ENCODE data around the gene RXFP4.
"Not testable (repeated sequence)": the region's sequence is repeated elsewhere in the genome, so short reads cannot be mapped to it uniquely, and the experiment has no call there.

Gene RXFP4

DNA sequence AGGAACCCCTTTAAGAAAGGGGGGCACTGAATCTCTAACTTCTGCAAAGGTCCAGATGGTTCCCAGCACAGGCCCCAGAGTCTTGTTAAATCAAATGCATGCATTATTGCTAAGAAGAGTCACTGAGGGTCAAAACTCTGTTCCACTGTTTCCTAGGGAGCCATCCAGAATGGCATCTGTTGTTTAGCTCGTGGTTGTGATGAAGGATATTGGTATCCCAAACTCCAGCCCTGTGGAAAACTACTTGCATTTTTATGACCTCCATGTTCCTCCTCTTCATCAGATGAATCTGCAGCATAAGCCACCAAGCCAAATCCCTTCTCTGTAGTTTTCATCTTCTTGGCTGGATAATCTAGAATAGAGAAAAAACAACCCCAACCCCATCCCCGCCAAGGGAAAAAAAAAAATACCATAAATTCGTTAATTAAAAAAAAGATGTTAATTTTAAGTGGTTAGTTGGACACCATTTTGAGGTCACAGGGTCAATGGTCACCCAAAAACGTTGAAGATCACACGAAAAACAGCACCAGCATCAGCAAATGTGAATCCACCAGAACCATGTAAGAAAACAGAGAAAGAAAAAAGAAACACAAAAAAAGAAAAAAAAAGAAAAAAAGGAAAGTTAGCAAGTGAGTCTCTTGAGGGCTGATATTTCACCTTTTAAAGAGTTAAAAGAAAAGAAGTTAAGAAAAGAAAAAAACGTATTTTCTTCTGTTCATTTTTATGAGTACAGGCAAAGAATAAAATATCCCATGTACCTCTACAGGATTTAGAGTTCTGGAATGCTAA lies 27.3 kb upstream of the RXFP4 start:
- no peak for DNase-seq (ENCODE audit: low spot score)
- TF ChIP-seq, protein P1, sequence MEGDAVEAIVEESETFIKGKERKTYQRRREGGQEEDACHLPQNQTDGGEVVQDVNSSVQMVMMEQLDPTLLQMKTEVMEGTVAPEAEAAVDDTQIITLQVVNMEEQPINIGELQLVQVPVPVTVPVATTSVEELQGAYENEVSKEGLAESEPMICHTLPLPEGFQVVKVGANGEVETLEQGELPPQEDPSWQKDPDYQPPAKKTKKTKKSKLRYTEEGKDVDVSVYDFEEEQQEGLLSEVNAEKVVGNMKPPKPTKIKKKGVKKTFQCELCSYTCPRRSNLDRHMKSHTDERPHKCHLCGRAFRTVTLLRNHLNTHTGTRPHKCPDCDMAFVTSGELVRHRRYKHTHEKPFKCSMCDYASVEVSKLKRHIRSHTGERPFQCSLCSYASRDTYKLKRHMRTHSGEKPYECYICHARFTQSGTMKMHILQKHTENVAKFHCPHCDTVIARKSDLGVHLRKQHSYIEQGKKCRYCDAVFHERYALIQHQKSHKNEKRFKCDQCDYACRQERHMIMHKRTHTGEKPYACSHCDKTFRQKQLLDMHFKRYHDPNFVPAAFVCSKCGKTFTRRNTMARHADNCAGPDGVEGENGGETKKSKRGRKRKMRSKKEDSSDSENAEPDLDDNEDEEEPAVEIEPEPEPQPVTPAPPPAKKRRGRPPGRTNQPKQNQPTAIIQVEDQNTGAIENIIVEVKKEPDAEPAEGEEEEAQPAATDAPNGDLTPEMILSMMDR (IDR thresholded peaks at IDR 0.05; ENCODE audit: extremely low read depth, missing control alignments): no peak

DNA sequence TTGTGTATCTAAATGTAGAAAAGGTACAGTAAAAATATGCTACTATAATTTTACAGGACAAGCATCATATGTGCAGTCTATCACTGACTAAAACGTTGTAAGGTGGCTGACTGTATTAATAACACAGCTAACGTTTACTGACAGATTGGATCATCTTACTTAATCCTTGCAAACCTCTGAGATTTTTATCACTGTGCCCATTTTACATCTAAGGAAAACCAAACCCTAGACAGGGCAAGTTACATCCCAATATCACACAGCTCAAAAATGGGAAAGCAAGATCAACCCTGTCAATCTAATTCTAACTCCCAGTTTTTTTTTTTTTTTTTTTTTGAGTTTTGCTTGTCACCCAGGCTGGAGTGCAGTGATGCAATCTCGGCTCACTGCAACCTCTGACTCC lies 22.8 kb upstream of the RXFP4 start:
- TF ChIP-seq, protein P1 (IDR thresholded peaks at IDR 0.05; ENCODE audit: extremely low read depth, missing control alignments): no peak
- no peak for DNase-seq (ENCODE audit: low spot score)

DNA sequence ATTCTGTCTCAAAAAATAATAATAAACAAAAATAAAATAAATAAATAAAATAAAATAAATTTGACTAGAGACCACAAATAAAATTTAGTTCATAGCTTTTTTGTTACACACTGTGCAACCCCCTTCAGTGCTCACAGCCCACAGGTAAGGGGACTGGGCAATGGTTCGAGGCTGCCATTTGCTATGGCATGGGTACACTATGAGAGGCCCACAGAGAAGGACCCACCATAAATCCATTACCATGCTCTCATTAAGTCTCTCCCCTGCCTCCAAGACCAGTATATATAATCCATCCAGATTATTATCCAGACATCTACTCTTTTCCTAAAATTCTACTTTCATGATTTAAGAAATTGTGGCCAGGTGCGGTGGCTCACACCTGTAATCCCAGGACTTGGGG lies 21.6 kb upstream of the RXFP4 start:
- TF ChIP-seq, protein P1 (IDR thresholded peaks at IDR 0.05; ENCODE audit: extremely low read depth, missing control alignments): no peak
- DNase-seq (ENCODE audit: low spot score): no peak

DNA sequence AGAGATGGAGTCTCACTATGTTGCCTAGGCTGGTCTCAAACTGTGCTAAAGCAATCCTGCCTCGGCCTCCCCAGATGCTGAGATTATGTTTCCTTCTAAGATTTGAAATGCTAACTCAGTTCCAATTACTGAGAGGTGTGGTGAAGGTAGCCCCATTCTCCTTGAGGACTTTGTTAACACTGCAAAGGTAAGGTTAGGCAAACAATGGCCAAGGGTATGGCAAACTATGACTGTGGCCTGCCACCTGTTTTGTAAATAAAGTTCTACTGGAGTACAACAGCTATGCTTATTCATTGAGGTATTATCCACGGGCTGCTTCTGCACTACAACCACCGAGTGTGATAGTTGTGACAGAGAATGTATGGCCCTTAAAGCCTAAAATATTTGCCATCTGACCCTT lies 20.7 kb upstream of the RXFP4 start:
- DNase-seq (ENCODE audit: low spot score): no peak
- TF ChIP-seq, protein P1 (IDR thresholded peaks at IDR 0.05; ENCODE audit: extremely low read depth, missing control alignments): no peak

DNA sequence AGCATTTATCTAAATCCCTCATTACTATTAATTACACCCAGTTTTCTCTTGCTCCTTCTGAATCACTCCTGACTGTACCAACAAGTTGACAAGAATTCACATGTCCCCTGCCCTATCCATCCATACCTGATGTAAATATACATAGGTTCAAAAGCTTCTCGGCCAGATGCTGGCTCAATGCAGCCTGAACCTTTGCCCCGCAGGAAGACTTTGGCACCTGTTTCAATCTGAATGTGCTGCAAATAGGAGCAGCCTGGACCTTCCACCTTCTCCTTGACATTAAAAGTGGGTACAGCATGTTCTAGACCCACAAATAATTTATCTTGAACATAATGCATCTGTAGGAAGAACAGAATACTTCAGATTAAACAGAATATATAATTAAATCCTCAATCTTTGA lies 15.9 kb upstream of the RXFP4 start:
- no peak for DNase-seq (ENCODE audit: low spot score)
- TF ChIP-seq, protein P1 (IDR thresholded peaks at IDR 0.05; ENCODE audit: extremely low read depth, missing control alignments): no peak

DNA sequence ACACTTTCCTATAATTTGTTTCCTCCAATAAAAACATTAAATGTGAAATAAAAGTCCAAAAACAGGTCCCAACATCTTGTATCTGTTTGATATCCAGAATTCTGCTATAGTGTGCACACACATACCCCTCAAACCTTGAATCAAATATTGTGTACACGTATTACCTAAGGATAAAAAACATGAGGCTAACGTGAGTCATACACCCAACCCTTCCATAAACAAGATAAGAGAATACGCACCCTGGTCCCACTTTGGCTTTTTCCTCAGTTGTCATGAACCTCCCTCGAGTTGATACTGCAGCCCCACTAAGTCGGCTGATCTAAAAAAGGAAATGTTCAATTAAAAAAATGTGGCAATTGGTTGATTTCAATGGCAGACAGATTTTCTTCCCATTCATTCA lies 12.4 kb upstream of the RXFP4 start:
- no peak for DNase-seq (ENCODE audit: low spot score)
- TF ChIP-seq, protein P1 (IDR thresholded peaks at IDR 0.05; ENCODE audit: extremely low read depth, missing control alignments): no peak

DNA sequence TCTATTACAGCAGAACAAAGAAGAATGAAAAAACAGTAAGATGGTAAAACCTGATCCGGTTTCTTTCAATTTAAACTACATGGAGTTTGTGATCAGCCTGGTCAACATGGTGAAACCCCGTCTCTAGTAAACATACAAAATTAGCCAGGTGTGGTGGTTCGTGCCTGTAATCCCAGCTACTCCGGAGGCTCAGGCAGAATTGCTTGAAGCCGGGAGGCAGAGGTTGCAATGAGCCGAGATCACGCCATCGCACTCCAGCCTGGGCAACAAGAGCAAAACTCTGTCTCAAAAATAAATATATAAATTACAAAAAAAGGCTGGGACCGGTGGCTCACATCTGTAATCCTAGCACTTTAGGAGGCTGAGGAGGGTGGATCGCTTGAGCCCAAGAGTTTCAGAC lies 10.7 kb upstream of the RXFP4 start:
- DNase-seq (ENCODE audit: low spot score): not testable (repeated sequence)

Measured in GM20000 (cell line).